Activated CD4-positive, alpha-beta T cell treated with anti-CD3 and anti-CD28 coated beads, Interleukin-2, Interleukin-4, amounts not matched to agents 100 ng/mL and 50 ng/mL, durations not matched to agents 16 hours and 8 hours (primary cell): ENCODE measurements around the gene PCYT2.

ENCODE experiments used
- DNase-seq: peaks from one replicate; pipeline ENCODE4 v3.0.0-alpha.2; 2020; ENCODE audit warnings: low spot score

PCYT2 gene

DNA sequence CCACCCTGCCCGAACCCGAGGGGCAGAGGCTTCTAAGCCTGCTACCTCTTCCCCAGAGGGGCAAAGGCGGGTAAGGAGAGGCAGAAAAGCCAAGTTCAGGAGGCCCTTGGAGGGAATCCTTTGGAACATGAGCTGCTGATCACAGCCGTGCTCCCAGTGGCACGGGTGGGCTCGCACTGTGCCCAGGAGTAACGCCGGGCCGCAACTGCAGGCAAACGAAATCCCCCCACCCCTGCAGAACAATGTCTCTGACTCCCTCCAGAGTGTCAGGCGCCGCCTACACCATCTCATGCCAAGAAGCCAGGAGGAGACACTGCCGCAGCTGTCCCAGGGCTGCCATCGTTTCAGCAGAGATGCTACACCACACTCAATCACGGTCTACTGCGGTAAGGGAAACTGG lies 59.8 kb downstream of the PCYT2 start:
- DNase-seq = no peak
